PC-9 (cell line): Measurements from ENCODE around the gene SRGAP3. TPM values are rescaled to one million over a fixed set of nuclear protein-coding genes. Genes with fewer than 3 reads are reported as not detected.

Source experiments
- BruUV-seq: library from RNA; stranded (reverse); fragments of 400-500 nt; replicated peaks from 2 replicates; lab custom pipeline; 2021; lab: Mats Ljungman, UMichigan
- CTCF ChIA-PET: fragments of 300-600 bp; sonication (Branson Sonifier 250); formaldehyde crosslinking; loops from one replicate; lab custom pipeline; 2022; ENCODE audit warnings: antibody characterized with exemption; lab: Charles Lee
- POLR2A ChIA-PET: fragments of 300-600 bp; sonication (Branson Sonifier 250); formaldehyde crosslinking; loops from one replicate; lab custom pipeline; 2022; ENCODE audit warnings: antibody characterized with exemption; ENCODE audit not compliant: unreplicated experiment; lab: Charles Lee
- DNase-seq, 2 experiments: peaks; one replicate each; pipeline versions ENCODE4 v3.0.0 to v3.0.0-alpha.2; 2015 to 2022; ENCODE audit warnings: mixed read lengths in 1 of 2
- H2AFZ ChIP-seq: fragments of 200-600 bp; sonication (generic); 2 replicates; pipeline ENCODE4 v1.8.1; 2017; ENCODE audit warnings: antibody characterized with exemption
- H3F3A ChIP-seq: fragments of 200-600 bp; sonication (generic); 2 replicates; pipeline ENCODE4 v1.8.1; 2017; ENCODE audit warnings: antibody characterized with exemption, mild to moderate bottlenecking, low read depth; ENCODE audit not compliant: insufficient read depth
- H3K27ac ChIP-seq: fragments of 200-600 bp; sonication (generic); 2 replicates; pipeline ENCODE4 v1.6.1; 2016; ENCODE audit warnings: mixed run types
- H3K27me3 ChIP-seq: fragments of 200-600 bp; sonication (generic); 2 replicates; pipeline ENCODE4 v1.6.1; 2016; ENCODE audit warnings: low read depth, mixed run types; ENCODE audit not compliant: insufficient read depth
- H3K36me3 ChIP-seq: fragments of 200-600 bp; sonication (generic); 2 replicates; pipeline ENCODE4 v1.6.1; 2016; ENCODE audit warnings: low read depth, mixed run types
- H3K4me1 ChIP-seq: fragments of 200-600 bp; sonication (generic); replicated peaks from 2 replicates; pipeline ENCODE4 v1.6.1; 2016; ENCODE audit warnings: mixed run types; ENCODE audit not compliant: insufficient read depth
- H3K4me2 ChIP-seq: fragments of 200-600 bp; sonication (generic); 2 replicates; pipeline ENCODE4 v1.6.1; 2017; ENCODE audit warnings: mixed run types
- H3K4me3 ChIP-seq: fragments of 200-600 bp; sonication (generic); 2 replicates; pipeline ENCODE4 v1.6.1; 2016; ENCODE audit warnings: mixed run types
- H3K79me2 ChIP-seq: fragments of 200-600 bp; sonication (generic); 2 replicates; pipeline ENCODE4 v1.6.1; 2017; ENCODE audit warnings: low read depth, mixed run types
- H3K9me2 ChIP-seq: fragments of 200-600 bp; sonication (generic); 2 replicates; pipeline ENCODE4 v1.8.1; 2017; ENCODE audit warnings: mild to moderate bottlenecking; ENCODE audit not compliant: insufficient read depth
- H3K9me3 ChIP-seq: fragments of 200-600 bp; sonication (generic); 2 replicates; pipeline ENCODE4 v1.8.1; 2016; ENCODE audit warnings: low read depth; ENCODE audit not compliant: insufficient read depth
- H4K20me1 ChIP-seq: fragments of 200-600 bp; sonication (generic); 2 replicates; pipeline ENCODE4 v1.8.1; 2017; ENCODE audit not compliant: insufficient read depth
- EZH2 ChIP-seq: fragments of 200-600 bp; sonication (generic); IDR thresholded peaks from 2 replicates; pipeline ENCODE4 v1.8.0; 2017; ENCODE audit warnings: antibody characterized with exemption, low read depth
- intact Hi-C: fragments of 100-400 bp; cut with micrococcal nuclease; formaldehyde crosslinking; loops from one replicate; pipeline ENCODE4 v1.10.0; 2022; ENCODE audit not compliant: unreplicated experiment
- total RNA-seq: library from RNA; stranded (reverse); gene quantifications from 2 replicates; pipeline ENCODE4 v1.2.3, GENCODE V29; 2021
- TF ChIP-seq, protein P1 (sequence below): fragments of 200-600 bp; sonication (generic); conservative IDR thresholded peaks from 2 replicates; pipeline ENCODE4 v1.6.1; 2017; ENCODE audit warnings: mixed run types, antibody characterized with exemption, mild to moderate bottlenecking, moderate library complexity

SRGAP3 gene
- total RNA-seq, 1 experiment from 2014 or later: 17.5 TPM

DNA sequence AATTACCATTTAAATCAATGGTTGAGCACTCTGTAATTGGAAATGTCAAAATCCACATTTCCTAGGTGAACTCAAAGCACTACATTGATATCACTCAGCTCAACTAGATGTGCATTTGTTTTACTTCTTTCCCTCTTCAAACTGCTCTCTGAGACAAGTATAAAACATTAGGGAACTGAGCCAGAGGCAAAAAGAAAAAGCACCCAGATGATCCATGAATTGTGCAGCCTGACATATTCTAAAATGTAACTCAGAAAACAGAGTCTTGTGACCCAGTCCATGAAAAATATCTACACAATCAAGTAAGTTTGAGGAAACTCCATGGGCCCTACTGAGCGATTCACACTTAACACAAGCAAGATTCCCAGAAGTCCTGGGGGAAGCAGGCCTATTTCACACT is 9.8 kb downstream of the SRGAP3 start:
- no peak for DNase-seq
- Histone ChIP-seq H3F3A (no peaks in the 10 kb centered on the region), H3K9me3 (no peaks in the 10 kb centered on the region), H3K4me3 (no peak overlapping the region), H3K4me2 (no peak overlapping the region), H3K36me3 (no peaks in the 10 kb centered on the region), H3K9me2 (no peaks in the 10 kb centered on the region), H3K27ac (no peak overlapping the region), H3K4me1 (no peaks in the 10 kb centered on the region), H3K79me2 (no peaks in the 10 kb centered on the region), H4K20me1 (no peaks in the 10 kb centered on the region), H2AFZ (no peak overlapping the region), H3K27me3 (no peaks in the 10 kb centered on the region)
- no peak for TF ChIP-seq EZH2
- TF ChIP-seq, protein P1, sequence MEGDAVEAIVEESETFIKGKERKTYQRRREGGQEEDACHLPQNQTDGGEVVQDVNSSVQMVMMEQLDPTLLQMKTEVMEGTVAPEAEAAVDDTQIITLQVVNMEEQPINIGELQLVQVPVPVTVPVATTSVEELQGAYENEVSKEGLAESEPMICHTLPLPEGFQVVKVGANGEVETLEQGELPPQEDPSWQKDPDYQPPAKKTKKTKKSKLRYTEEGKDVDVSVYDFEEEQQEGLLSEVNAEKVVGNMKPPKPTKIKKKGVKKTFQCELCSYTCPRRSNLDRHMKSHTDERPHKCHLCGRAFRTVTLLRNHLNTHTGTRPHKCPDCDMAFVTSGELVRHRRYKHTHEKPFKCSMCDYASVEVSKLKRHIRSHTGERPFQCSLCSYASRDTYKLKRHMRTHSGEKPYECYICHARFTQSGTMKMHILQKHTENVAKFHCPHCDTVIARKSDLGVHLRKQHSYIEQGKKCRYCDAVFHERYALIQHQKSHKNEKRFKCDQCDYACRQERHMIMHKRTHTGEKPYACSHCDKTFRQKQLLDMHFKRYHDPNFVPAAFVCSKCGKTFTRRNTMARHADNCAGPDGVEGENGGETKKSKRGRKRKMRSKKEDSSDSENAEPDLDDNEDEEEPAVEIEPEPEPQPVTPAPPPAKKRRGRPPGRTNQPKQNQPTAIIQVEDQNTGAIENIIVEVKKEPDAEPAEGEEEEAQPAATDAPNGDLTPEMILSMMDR: no peak
- BruUV-seq: no TSS peak
- ChIA-PET CTCF (no interaction called here), POLR2A (no interaction called here)
- intact Hi-C loops: no loop called here

DNA sequence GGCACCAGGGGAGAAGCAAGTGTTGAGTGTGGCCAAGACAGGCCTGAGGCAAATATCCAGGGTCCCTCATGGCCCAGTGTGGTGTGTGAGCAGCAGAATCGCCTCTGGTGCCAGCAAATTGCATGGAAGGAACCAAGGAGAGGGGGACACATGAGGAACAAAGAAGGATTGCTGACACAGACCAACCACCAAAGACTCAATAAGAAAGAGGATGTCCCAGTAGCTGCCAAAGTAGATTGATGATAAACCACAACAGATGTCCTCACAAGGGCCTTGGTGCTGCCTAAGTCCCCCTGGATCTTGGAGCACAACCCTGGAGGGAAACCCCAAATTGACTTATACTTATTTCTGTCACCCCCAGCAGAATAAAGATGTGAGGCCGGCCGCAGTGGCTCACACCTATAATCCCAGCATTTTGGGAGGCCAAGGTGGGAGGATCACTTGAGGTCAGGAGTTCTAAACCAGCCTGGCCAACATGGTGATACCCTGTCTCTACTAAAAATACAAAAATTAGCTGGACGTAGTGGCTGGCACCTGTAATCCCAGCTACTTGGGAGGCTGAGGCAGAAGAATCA is 10.6 kb downstream of the SRGAP3 start:
- no peaks in the 10 kb centered on the region for H4K20me1 ChIP-seq
- ChIA-PET POLR2A (no interaction called here), CTCF (no interaction called here)
- H3K36me3 ChIP-seq: no peaks in the 10 kb centered on the region
- H3K9me2 ChIP-seq: no peaks in the 10 kb centered on the region
- H3F3A ChIP-seq: no peaks in the 10 kb centered on the region
- no peak for DNase-seq
- TF ChIP-seq EZH2: no peak
- TF ChIP-seq, protein P1: no peak
- H3K79me2 ChIP-seq: no peaks in the 10 kb centered on the region
- H3K4me2 ChIP-seq: no peak overlapping the region
- H3K9me3 ChIP-seq: no peaks in the 10 kb centered on the region
- H3K27ac ChIP-seq: no peak overlapping the region
- H2AFZ ChIP-seq: no peak overlapping the region
- H3K4me3 ChIP-seq: no peak overlapping the region
- H3K27me3 ChIP-seq: no peaks in the 10 kb centered on the region
- no TSS peak for BruUV-seq
- intact Hi-C loops: no loop called here
- H3K4me1 ChIP-seq: no peaks in the 10 kb centered on the region

DNA sequence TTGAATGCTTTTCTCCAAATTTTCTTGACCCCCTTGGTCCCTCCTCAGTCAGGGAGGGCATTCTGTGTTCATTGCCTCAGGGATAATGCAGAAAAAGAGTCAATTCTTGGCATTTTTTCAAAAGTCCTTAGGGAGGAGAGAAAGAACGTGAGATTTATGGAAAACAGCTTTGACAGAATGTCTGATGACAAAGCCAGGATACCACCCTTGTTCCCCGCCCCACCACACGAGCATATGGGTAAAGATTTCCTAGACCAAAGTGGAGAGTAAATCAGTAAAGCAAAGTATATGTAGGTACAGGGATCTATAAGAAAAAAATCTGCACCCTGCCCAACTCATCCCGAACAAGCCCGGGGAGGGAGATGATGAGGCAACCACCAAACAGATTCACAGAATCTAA is 11.2 kb downstream of the SRGAP3 start:
- H4K20me1 ChIP-seq: no peaks in the 10 kb centered on the region
- H3F3A ChIP-seq: no peaks in the 10 kb centered on the region
- no peaks in the 10 kb centered on the region for H3K4me1 ChIP-seq
- no peak overlapping the region for H3K27ac ChIP-seq
- ChIA-PET CTCF (no interaction called here), POLR2A (no interaction called here)
- H3K9me3 ChIP-seq: no peaks in the 10 kb centered on the region
- intact Hi-C loops: no loop called here
- no peak overlapping the region for H2AFZ ChIP-seq
- TF ChIP-seq, protein P1: no peak
- no peak for TF ChIP-seq EZH2
- no peaks in the 10 kb centered on the region for H3K79me2 ChIP-seq
- no peaks in the 10 kb centered on the region for H3K9me2 ChIP-seq
- no peak overlapping the region for H3K4me3 ChIP-seq
- BruUV-seq: no TSS peak
- no peak for DNase-seq
- H3K27me3 ChIP-seq: no peaks in the 10 kb centered on the region
- H3K4me2 ChIP-seq: no peak overlapping the region
- H3K36me3 ChIP-seq: no peaks in the 10 kb centered on the region
